OCI-LY1 (cell line): Measurements from ENCODE around the gene NOVA1.

Experiments
- H2AFZ ChIP-seq: fragments of 200-600 bp; sonication (generic), shearing (Covaris generic); 2 replicates; pipeline ENCODE4 v1.6.0; 2014; ENCODE audit warnings: antibody characterized with exemption, mild to moderate bottlenecking, low read length
- H3F3A ChIP-seq: fragments of 200-600 bp; sonication (generic), shearing (Covaris generic); 2 replicates; pipeline ENCODE4 v1.6.0; 2014; ENCODE audit warnings: mild to moderate bottlenecking, antibody characterized with exemption, low read length, moderate library complexity; ENCODE audit not compliant: insufficient read depth
- H3K27ac ChIP-seq: fragments of 200-600 bp; sonication (generic); 2 replicates; pipeline ENCODE4 v1.5.1; 2014; ENCODE audit warnings: low read length, mixed run types, mild to moderate bottlenecking, low read depth; ENCODE audit not compliant: poor library complexity, severe bottlenecking
- H3K27me3 ChIP-seq: fragments of 200-600 bp; sonication (generic); 2 replicates; pipeline ENCODE4 v1.6.0; 2014; ENCODE audit warnings: antibody characterized with exemption, mild to moderate bottlenecking, low read length, moderate library complexity; ENCODE audit not compliant: insufficient read depth
- H3K36me3 ChIP-seq: fragments of 200-600 bp; sonication (generic); 2 replicates; pipeline ENCODE4 v1.6.1; 2014; ENCODE audit warnings: mild to moderate bottlenecking, antibody characterized with exemption, low read length, moderate library complexity, mixed read lengths; ENCODE audit not compliant: insufficient read depth
- H3K4me1 ChIP-seq: fragments of 200-600 bp; sonication (generic); 2 replicates; pipeline ENCODE4 v1.5.1; 2014; ENCODE audit warnings: mild to moderate bottlenecking, low read length, moderate library complexity; ENCODE audit not compliant: insufficient read depth, severe bottlenecking
- H3K4me2 ChIP-seq: fragments of 200-600 bp; sonication (generic), shearing (Covaris generic); 2 replicates; pipeline ENCODE4 v1.6.1; 2014; ENCODE audit warnings: low read length
- H3K4me3 ChIP-seq: fragments of 200-600 bp; sonication (generic); 2 replicates; pipeline ENCODE4 v1.5.1; 2014; ENCODE audit warnings: low read length, low read depth, mild to moderate bottlenecking, mixed read lengths; ENCODE audit not compliant: poor library complexity, severe bottlenecking
- H3K79me2 ChIP-seq: fragments of 200-600 bp; shearing (Covaris generic); 2 replicates; pipeline ENCODE4 v1.6.1; 2016; ENCODE audit warnings: mixed run types, low read length, mixed read lengths; ENCODE audit not compliant: insufficient read depth
- H3K9ac ChIP-seq: fragments of 200-600 bp; sonication (generic), shearing (Covaris generic); 2 replicates; pipeline ENCODE4 v1.6.1; 2014; ENCODE audit warnings: mild to moderate bottlenecking, low read length, mixed read lengths
- H3K9me2 ChIP-seq: fragments of 200-600 bp; sonication (generic), shearing (Covaris generic); 2 replicates; pipeline ENCODE4 v1.6.1; 2014; ENCODE audit warnings: low read depth, mild to moderate bottlenecking, low read length, mixed read lengths
- H3K9me3 ChIP-seq: fragments of 200-600 bp; shearing (Covaris generic); 2 replicates; pipeline ENCODE4 v1.6.1; 2014; ENCODE audit warnings: low read length, mixed read lengths
- H4K20me1 ChIP-seq: fragments of 200-600 bp; sonication (generic), shearing (Covaris generic); 2 replicates; pipeline ENCODE4 v1.6.0; 2016; ENCODE audit warnings: mild to moderate bottlenecking, low read length; ENCODE audit not compliant: insufficient read depth
- EZH2 ChIP-seq: fragments of 200-600 bp; sonication (generic), shearing (Covaris generic); IDR thresholded peaks from 2 replicates; pipeline ENCODE4 v1.8.0; 2017; ENCODE audit warnings: borderline replicate concordance, mixed run types, mild to moderate bottlenecking, antibody characterized with exemption, low read length, moderate library complexity, mixed read lengths
- TF ChIP-seq, protein P1 (sequence below): fragments of 200-600 bp; sonication (generic), shearing (Covaris generic); IDR thresholded peaks from 2 replicates; pipeline ENCODE4 v1.5.1; 2017; ENCODE audit warnings: mild to moderate bottlenecking, antibody characterized with exemption, low read length, moderate library complexity, mixed read lengths

NOVA1 gene

DNA sequence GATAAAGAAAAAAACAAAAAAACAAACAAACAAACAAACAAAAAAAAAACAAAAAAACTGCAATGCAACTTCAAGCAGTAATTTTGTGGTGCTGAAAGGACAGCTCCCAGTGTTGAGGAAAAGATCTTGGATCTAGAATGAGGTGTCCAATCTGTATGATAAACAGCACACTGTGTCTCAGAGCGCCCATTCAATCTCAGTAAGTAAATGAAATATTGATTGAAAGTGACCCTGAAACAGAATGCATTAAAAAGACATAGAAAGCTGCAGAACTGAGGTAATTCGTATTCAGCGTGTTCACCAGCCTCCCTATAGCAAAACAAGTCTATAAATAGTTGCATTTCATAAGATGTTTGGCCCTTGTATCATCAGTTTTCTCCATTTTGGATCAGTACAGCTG, 153.0 kb downstream of the NOVA1 start:
- no peaks in the 10 kb centered on the region for H3K4me1 ChIP-seq
- no peak overlapping the region for H3K4me3 ChIP-seq
- no peaks in the 10 kb centered on the region for H3K27me3 ChIP-seq
- no peak overlapping the region for H2AFZ ChIP-seq
- H3K9me2 ChIP-seq = no peaks in the 10 kb centered on the region
- no peak overlapping the region for H3K27ac ChIP-seq
- no peak overlapping the region for H3K9ac ChIP-seq
- no peaks in the 10 kb centered on the region for H3K9me3 ChIP-seq
- no peaks in the 10 kb centered on the region for H3F3A ChIP-seq
- no peaks in the 10 kb centered on the region for H3K79me2 ChIP-seq
- H4K20me1 ChIP-seq = no peaks in the 10 kb centered on the region
- H3K36me3 ChIP-seq = no peaks in the 10 kb centered on the region
- H3K4me2 ChIP-seq = no peak overlapping the region
- no peak for TF ChIP-seq EZH2
- TF ChIP-seq, protein P1, sequence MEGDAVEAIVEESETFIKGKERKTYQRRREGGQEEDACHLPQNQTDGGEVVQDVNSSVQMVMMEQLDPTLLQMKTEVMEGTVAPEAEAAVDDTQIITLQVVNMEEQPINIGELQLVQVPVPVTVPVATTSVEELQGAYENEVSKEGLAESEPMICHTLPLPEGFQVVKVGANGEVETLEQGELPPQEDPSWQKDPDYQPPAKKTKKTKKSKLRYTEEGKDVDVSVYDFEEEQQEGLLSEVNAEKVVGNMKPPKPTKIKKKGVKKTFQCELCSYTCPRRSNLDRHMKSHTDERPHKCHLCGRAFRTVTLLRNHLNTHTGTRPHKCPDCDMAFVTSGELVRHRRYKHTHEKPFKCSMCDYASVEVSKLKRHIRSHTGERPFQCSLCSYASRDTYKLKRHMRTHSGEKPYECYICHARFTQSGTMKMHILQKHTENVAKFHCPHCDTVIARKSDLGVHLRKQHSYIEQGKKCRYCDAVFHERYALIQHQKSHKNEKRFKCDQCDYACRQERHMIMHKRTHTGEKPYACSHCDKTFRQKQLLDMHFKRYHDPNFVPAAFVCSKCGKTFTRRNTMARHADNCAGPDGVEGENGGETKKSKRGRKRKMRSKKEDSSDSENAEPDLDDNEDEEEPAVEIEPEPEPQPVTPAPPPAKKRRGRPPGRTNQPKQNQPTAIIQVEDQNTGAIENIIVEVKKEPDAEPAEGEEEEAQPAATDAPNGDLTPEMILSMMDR = no peak

DNA sequence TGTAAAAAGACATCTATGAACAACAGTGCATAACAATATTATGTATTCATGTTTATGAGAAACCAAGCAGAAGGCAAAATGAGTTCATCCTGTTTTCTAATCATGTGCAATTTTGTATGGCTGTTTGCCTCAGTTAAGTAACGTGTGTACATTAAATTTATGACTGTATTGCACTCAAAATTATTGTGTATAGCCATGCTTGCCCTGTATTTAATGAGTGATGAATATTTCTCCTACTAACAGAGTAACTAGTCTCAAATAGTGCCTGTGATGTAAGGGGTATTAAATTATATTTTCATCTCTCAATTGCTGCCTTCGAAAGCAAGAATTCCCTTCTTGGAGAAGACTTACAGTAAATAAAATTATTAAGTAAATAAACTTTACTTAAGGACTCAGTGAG, 154.2 kb downstream of the NOVA1 start:
- H3K9me3 ChIP-seq = no peaks in the 10 kb centered on the region
- no peaks in the 10 kb centered on the region for H3K9me2 ChIP-seq
- no peak overlapping the region for H3K27ac ChIP-seq
- no peaks in the 10 kb centered on the region for H3K27me3 ChIP-seq
- no peak overlapping the region for H3K4me3 ChIP-seq
- no peaks in the 10 kb centered on the region for H3K36me3 ChIP-seq
- TF ChIP-seq, protein P1 = no peak
- TF ChIP-seq EZH2 = no peak
- no peaks in the 10 kb centered on the region for H3F3A ChIP-seq
- no peaks in the 10 kb centered on the region for H3K79me2 ChIP-seq
- H3K4me2 ChIP-seq = no peak overlapping the region
- H3K9ac ChIP-seq = no peak overlapping the region
- no peak overlapping the region for H2AFZ ChIP-seq
- H4K20me1 ChIP-seq = no peaks in the 10 kb centered on the region
- no peaks in the 10 kb centered on the region for H3K4me1 ChIP-seq

DNA sequence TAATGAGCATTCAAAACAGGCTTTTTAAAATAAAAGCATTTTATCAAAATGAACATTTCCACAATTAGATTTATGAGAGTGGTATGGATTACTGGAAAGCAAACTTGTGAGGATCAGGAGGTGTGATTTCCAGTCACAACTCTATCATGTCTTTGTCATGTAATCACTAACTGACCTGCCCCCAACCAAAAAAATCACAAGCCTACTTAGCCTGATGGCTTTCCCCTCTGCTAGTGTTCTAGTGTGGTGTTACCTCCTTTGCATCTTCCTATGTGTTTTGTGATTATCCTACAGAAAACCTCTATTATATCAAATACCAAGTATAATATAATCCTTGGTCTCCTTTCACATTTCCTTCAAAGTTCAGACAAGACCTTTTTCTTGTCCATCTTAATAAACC, 168.6 kb downstream of the NOVA1 start:
- no peaks in the 10 kb centered on the region for H3K27me3 ChIP-seq
- H3K4me1 ChIP-seq = no peaks in the 10 kb centered on the region
- no peak overlapping the region for H2AFZ ChIP-seq
- no peak overlapping the region for H3K4me2 ChIP-seq
- no peak overlapping the region for H3K9ac ChIP-seq
- no peak overlapping the region for H3K4me3 ChIP-seq
- TF ChIP-seq EZH2 = no peak
- TF ChIP-seq, protein P1 = no peak
- no peaks in the 10 kb centered on the region for H3K79me2 ChIP-seq
- H4K20me1 ChIP-seq = no peaks in the 10 kb centered on the region
- H3K36me3 ChIP-seq = no peaks in the 10 kb centered on the region
- no peak overlapping the region for H3K27ac ChIP-seq
- H3F3A ChIP-seq = no peaks in the 10 kb centered on the region
- H3K9me2 ChIP-seq = no peaks in the 10 kb centered on the region
- H3K9me3 ChIP-seq = no peaks in the 10 kb centered on the region
